Gastrocnemius medialis (tissue), 4 donors: ENCODE results near the gene ARSH. TPM values are rescaled to one million over a fixed set of nuclear protein-coding genes. Genes with fewer than 3 reads are reported as not detected.
"Not testable (repeated sequence)": the region's sequence is repeated elsewhere in the genome, so short reads cannot be mapped to it uniquely, and the experiment has no call there.

Experiments used
- ATAC-seq, 2 donors: fragments of 150-250 bp; one replicate each; pipeline ENCODE4 v1.9.1; 2016
- DNase-seq, 2 donors: peaks; one replicate each; pipeline ENCODE4 v3.0.0-alpha.2; 2019
- H3K27ac ChIP-seq, 4 donors: fragments of 200-600 bp; sonication (generic); 1 replicate in 1 of 4; 2 replicates in 3 of 4; pipeline ENCODE4 v1.5.1; 2016 to 2018; ENCODE audit warnings: mild to moderate bottlenecking in 2 of 4, moderate library complexity in 1 of 4
- H3K27me3 ChIP-seq, 3 donors: fragments of 200-600 bp; sonication (generic) in 2 of 3; 1 replicate in 1 of 3; 2 replicates in 2 of 3; pipeline versions ENCODE4 v1.5.1 to v1.6.0; 2016 to 2019; ENCODE audit warnings: mild to moderate bottlenecking in 1 of 3, moderate library complexity in 1 of 3
- H3K36me3 ChIP-seq, 2 donors: fragments of 200-600 bp; sonication (generic) in 1 of 2; one replicate each; pipeline ENCODE4 v1.5.1; 2017 to 2018
- H3K4me1 ChIP-seq, 2 donors: fragments of 200-600 bp; sonication (generic) in 1 of 2; one replicate each; pipeline ENCODE4 v1.5.1; 2016 to 2017; ENCODE audit warnings: mild to moderate bottlenecking in 2 of 2
- H3K4me3 ChIP-seq, 4 donors: fragments of 200-600 bp; sonication (generic) in 3 of 4; 1 replicate in 1 of 4; 2 replicates in 3 of 4; pipeline ENCODE4 v1.5.1; 2016 to 2019; ENCODE audit warnings: mild to moderate bottlenecking in 2 of 4
- H3K9me3 ChIP-seq, 3 donors: fragments of 200-600 bp; sonication (generic) in 2 of 3; 1 replicate in 1 of 3; 2 replicates in 2 of 3; pipeline ENCODE4 v1.5.1; 2016 to 2019
- POLR2A ChIP-seq, 2 donors: fragments of 450-650 bp; IDR thresholded peaks; one replicate each; pipeline ENCODE4 v1.6.1; 2017; ENCODE audit warnings: antibody characterized with exemption in 2 of 2, mild to moderate bottlenecking in 2 of 2, moderate library complexity in 2 of 2
- in situ Hi-C, 4 donors: fragments of 200-750 bp; cut with MboI; loops; one replicate each; pipeline versions ENCODE4 v1.15.0 to v1.8.0; 2017; ENCODE audit warnings: low sequenced_read_pairs in 4 of 4
- intact Hi-C: fragments of 100-400 bp; cut with DNase I; formaldehyde crosslinking; loops from one replicate; pipeline ENCODE4 v1.15.1; 2023; ENCODE audit warnings: low total_unique reads
- total RNA-seq, 4 donors: library from RNA; depleted of rRNA; stranded (reverse); fragments of >200 nt; gene quantifications; one replicate each; pipeline versions ENCODE4 v1.1.0 to v1.2.3, GENCODE V29; 2016
- TF ChIP-seq, protein P1 (sequence below), 5 experiments: fragments of 450-650 bp in 3 of 5; fragments of 200-600 bp in 2 of 5; sonication (generic) in 2 of 5; IDR thresholded peaks in 4 of 5; conservative IDR thresholded peaks in 1 of 5; 1 replicate in 4 of 5; 2 replicates in 1 of 5; pipeline ENCODE4 v1.5.1; 2016 to 2019; ENCODE audit warnings: antibody characterized with exemption in 5 of 5, mild to moderate bottlenecking in 3 of 5, moderate library complexity in 3 of 5

The ARSH gene
- total RNA-seq, 4 donors from 2014 or later: not detected

DNA sequence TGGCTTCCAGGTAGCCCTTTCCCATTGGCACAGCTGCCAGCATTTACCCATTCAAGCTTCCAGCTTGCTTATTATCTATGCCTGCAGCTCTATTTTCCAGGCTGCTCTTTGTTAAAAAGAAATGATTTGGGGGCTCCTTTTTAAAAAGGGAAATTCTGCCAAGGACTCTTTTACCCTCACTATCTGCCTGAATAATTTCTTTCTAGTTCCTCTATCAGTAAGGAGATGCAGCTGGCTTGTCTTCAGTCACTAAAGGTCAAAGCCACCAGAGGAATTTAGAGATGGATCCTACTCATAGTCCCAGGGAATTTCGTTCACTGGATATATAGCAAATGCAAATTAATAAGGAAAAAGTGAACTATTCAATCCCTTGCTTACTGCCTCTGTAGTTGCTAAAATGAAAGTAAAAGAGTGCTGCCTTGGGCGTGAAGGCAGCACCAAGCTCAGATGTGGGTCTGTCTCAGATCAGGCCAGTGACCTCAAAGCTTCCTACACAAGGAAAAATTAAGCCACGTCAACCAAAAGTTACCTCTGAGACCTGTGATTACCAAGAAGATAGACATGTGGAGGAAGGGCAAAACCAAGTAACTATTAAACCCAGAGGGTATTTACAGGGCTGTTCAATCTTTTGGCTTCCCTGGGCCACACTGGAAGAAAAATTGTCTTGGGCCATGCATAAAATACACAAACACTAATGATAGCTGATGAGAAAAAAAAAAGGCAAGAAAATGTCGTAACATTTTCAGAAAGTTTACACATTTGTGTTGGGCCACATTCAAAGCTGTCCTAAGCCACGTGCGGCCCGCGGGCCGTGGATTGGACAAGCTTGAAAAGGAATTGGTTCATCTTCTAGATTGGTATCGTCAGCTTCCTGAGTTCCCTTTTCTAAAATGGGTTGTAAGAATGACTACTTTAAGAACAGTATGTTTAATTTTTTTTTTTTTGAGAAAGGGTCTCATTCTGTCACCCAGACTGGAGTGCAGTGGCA lies 40.2 kb downstream of the ARSH start:
- H3K9me3 ChIP-seq: no peaks in the 10 kb centered on the region
- DNase-seq (no peak), ATAC-seq (no peak)
- H3K27ac ChIP-seq: no peak overlapping the region
- H3K27me3 ChIP-seq: no peaks in the 10 kb centered on the region
- H3K4me3 ChIP-seq: no peak overlapping the region
- TF ChIP-seq, protein P1, sequence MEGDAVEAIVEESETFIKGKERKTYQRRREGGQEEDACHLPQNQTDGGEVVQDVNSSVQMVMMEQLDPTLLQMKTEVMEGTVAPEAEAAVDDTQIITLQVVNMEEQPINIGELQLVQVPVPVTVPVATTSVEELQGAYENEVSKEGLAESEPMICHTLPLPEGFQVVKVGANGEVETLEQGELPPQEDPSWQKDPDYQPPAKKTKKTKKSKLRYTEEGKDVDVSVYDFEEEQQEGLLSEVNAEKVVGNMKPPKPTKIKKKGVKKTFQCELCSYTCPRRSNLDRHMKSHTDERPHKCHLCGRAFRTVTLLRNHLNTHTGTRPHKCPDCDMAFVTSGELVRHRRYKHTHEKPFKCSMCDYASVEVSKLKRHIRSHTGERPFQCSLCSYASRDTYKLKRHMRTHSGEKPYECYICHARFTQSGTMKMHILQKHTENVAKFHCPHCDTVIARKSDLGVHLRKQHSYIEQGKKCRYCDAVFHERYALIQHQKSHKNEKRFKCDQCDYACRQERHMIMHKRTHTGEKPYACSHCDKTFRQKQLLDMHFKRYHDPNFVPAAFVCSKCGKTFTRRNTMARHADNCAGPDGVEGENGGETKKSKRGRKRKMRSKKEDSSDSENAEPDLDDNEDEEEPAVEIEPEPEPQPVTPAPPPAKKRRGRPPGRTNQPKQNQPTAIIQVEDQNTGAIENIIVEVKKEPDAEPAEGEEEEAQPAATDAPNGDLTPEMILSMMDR (IDR thresholded peaks at IDR 0.05 in 4 of 5, conservative IDR thresholded peaks at IDR 0.05 in 1 of 5): no peak
- no peak for TF ChIP-seq POLR2A (IDR thresholded peaks at IDR 0.05)
- intact Hi-C loops: no loop called here
- no peaks in the 10 kb centered on the region for H3K36me3 ChIP-seq
- H3K4me1 ChIP-seq: no peaks in the 10 kb centered on the region
- in situ Hi-C loops: no loop called here

DNA sequence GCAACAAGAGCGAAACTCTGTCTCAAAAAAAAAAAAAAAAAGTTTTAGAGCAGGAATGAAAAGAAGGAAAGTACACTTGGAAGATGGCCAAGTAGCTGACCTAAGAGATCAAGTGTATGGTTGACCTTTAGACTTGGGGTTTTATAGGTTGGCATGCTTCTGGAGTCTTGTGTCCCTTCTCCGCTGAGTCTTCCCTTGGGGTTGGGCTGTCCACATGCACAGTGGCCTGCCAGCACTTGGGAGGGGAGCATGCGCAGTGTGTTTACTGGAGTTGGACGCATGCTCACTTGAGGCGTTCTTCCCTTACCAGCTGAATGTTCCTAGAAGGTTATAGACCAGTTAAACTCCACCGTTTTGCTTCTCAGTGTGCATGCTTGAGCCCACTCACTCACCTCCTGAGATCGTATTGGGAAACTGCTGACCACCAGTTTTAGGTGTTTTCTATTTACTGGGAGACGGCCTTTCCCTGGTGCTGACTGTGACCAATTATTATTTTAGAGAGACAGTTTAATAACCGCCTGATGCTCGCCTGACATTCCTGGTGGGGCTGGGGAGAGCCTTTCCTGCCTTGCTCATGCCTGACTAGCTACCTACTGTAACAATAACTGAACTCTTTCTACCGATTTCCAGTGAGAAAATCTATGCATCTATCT lies 44.3 kb downstream of the ARSH start:
- H3K36me3 ChIP-seq, intact Hi-C loops: not testable (repeated sequence)

DNA sequence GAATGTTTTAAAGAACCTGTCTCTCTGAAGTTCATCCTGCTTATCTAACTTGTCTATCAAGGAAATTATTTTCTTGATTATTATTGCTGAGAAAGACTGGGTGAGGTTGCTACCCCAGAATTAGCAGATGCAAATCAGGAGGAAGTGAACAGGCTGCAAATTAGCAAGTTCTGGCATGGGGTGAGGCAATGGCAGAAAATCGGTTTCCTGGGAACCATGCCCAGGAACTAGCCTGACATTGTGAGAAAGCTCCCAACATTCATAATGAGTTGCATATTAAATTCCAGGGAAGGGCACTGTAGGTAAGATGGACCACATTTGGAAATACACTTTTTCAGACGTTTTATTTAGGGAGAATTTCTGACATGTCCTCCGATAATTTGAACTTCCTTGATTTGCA lies 46.5 kb downstream of the ARSH start:
- Histone ChIP-seq H3K27me3 (no peaks in the 10 kb centered on the region), H3K4me1 (no peaks in the 10 kb centered on the region), H3K36me3 (no peaks in the 10 kb centered on the region), H3K4me3 (no peak overlapping the region), H3K9me3 (no peaks in the 10 kb centered on the region), H3K27ac (no peak overlapping the region)
- ATAC-seq (no peak), DNase-seq (no peak)
- TF ChIP-seq, protein P1 (IDR thresholded peaks at IDR 0.05 in 4 of 5, conservative IDR thresholded peaks at IDR 0.05 in 1 of 5): no peak
- TF ChIP-seq POLR2A (IDR thresholded peaks at IDR 0.05): no peak
- intact Hi-C loops: no loop called here
- in situ Hi-C loops: no loop called here

More for the DNA sequence above, 44.3 kb downstream of the ARSH start:
- H3K4me1 ChIP-seq, in situ Hi-C loops, DNase-seq, H3K4me3 ChIP-seq, H3K27ac ChIP-seq, ATAC-seq, H3K9me3 ChIP-seq, H3K27me3 ChIP-seq: not testable (repeated sequence)

DNA sequence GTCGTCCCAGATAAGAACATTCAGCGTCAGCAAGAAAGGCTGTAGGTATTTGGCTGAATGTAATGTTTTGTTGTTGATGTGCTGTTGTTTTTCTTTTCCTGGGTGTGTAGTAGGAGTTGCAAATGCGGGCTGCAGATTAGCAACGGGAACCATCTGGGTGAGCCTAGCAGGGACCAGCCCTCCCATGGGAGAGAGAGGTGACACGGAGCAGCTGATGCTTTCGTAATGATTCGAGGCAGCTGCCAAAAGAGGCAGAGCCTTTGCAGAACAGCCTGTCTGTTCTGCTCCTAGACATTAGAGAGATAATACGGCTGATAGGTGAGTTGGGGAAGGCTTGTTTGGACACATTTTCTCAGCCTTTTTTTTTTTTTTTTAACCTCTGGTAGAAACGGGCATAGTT lies 60.2 kb downstream of the ARSH start:
- Histone ChIP-seq H3K27me3 (no peaks in the 10 kb centered on the region), H3K4me3 (no peak overlapping the region), H3K4me1 (no peaks in the 10 kb centered on the region), H3K27ac (no peak overlapping the region), H3K9me3 (no peaks in the 10 kb centered on the region), H3K36me3 (no peaks in the 10 kb centered on the region)
- ATAC-seq (no peak), DNase-seq (peak in 1 of 2 donors; percentile 9)
- in situ Hi-C loops (no loop called here), intact Hi-C loops (no loop called here)
- TF ChIP-seq, protein P1 (IDR thresholded peaks at IDR 0.05 in 4 of 5, conservative IDR thresholded peaks at IDR 0.05 in 1 of 5): no peak
- TF ChIP-seq POLR2A (IDR thresholded peaks at IDR 0.05): no peak

DNA sequence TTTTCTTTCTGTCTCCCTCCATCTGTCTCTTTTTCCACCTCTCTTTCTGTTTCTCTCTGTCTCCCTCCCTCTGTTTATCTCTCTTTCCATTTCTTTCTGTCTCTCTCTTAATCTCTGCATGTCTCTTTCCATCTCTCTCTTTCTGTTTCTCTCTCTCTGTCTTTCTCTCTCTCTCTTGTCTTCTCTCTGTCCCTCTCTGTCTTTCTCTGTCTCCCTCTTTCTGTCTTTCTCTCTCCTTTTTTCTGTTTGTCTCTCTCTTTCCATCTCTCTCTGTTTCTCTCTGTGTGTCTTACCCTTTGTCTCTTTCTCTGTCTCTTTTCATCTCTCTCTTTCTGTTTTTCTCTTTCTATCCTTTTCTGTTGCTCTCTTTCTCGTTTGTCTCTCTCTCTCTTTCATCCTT lies 69.6 kb downstream of the ARSH start:
- in situ Hi-C loops: no loop called here
- intact Hi-C loops: no loop called here
- no peak for DNase-seq
- Histone ChIP-seq H3K9me3 (no peaks in the 10 kb centered on the region), H3K4me3 (no peak overlapping the region), H3K4me1 (no peaks in the 10 kb centered on the region), H3K27me3 (no peaks in the 10 kb centered on the region), H3K36me3 (no peaks in the 10 kb centered on the region), H3K27ac (no peak overlapping the region)
- ATAC-seq: no peak
- TF ChIP-seq POLR2A (IDR thresholded peaks at IDR 0.05): no peak
- TF ChIP-seq, protein P1 (IDR thresholded peaks at IDR 0.05 in 4 of 5, conservative IDR thresholded peaks at IDR 0.05 in 1 of 5): no peak
